ENCODE measurements around the gene NPAS2.

The NPAS2 gene

GRCh38 chr2:100940766-100941645 lies 121.1 kb downstream of the NPAS2 start:
- Histone ChIP-seq H4K20me1 (ENCODE audit: insufficient read depth, low read length, poor library complexity, severe bottlenecking) (no peaks in the 10 kb centered on the region), H3K4me3 (ENCODE audit: low read length, poor library complexity, severe bottlenecking) (no peak overlapping the region), H3K9ac (ENCODE audit: low read depth, low read length, poor library complexity, severe bottlenecking) (no peak overlapping the region), H3K27me3 (ENCODE audit: insufficient read depth, low read length, poor library complexity, severe bottlenecking) (no peaks in the 10 kb centered on the region), H3F3A (ENCODE audit: low read depth) (no peaks in the 10 kb centered on the region), H3K9me3 (ENCODE audit: insufficient read depth, low read depth, low read length) (no peaks in the 10 kb centered on the region), H3K36me3 (ENCODE audit: insufficient read depth, low read length) (no peaks in the 10 kb centered on the region), H3K9me2 (replicated peaks; ENCODE audit: low read depth, low read length) (no peaks in the 10 kb centered on the region), H3K79me2 (ENCODE audit: insufficient read depth, low read length) (no peaks in the 10 kb centered on the region), H2AFZ (ENCODE audit: low read length) (no peak overlapping the region), H3K4me2 (ENCODE audit: low read depth, low read length, poor library complexity, severe bottlenecking) (no peak overlapping the region), H3K4me1 (ENCODE audit: insufficient read depth, low read length, poor library complexity, severe bottlenecking) (no peaks in the 10 kb centered on the region)
- TF ChIP-seq CTCF (conservative IDR thresholded peaks at IDR 0.05; ENCODE audit: low read length) (no peak), EZH2phosphoT487 (IDR thresholded peaks at IDR 0.05; ENCODE audit: borderline replicate concordance) (no peak)

- no peaks in the 10 kb centered on the region for H4K20me1 ChIP-seq (ENCODE audit: insufficient read depth, low read length, poor library complexity, severe bottlenecking)
- H3K4me1 ChIP-seq (ENCODE audit: insufficient read depth, low read length, poor library complexity, severe bottlenecking), result no peaks in the 10 kb centered on the region
- H3K27me3 ChIP-seq (ENCODE audit: insufficient read depth, low read length, poor library complexity, severe bottlenecking), result no peaks in the 10 kb centered on the region
- no peaks in the 10 kb centered on the region for H3K36me3 ChIP-seq (ENCODE audit: insufficient read depth, low read length)
- H3K4me2 ChIP-seq (ENCODE audit: low read depth, low read length, poor library complexity, severe bottlenecking), result no peak overlapping the region
- no peak overlapping the region for H3K4me3 ChIP-seq (ENCODE audit: low read length, poor library complexity, severe bottlenecking)
- H3K9ac ChIP-seq (ENCODE audit: low read depth, low read length, poor library complexity, severe bottlenecking), result no peak overlapping the region
- H3K9me3 ChIP-seq (ENCODE audit: insufficient read depth, low read depth, low read length), result no peaks in the 10 kb centered on the region
- H3F3A ChIP-seq (ENCODE audit: low read depth), result no peaks in the 10 kb centered on the region
- no peaks in the 10 kb centered on the region for H3K9me2 ChIP-seq (replicated peaks; ENCODE audit: low read depth, low read length)
- H2AFZ ChIP-seq (ENCODE audit: low read length), result no peak overlapping the region
- H3K79me2 ChIP-seq (ENCODE audit: insufficient read depth, low read length), result no peaks in the 10 kb centered on the region
- TF ChIP-seq EZH2phosphoT487 (IDR thresholded peaks at IDR 0.05; ENCODE audit: borderline replicate concordance) (no peak), CTCF (conservative IDR thresholded peaks at IDR 0.05; ENCODE audit: low read length) (no peak)
Measured at GRCh38 chr2:100941646-100942240, 121.8 kb downstream of the NPAS2 start.

- no peak overlapping the region for H3K4me3 ChIP-seq (ENCODE audit: low read length, poor library complexity, severe bottlenecking)
- no peaks in the 10 kb centered on the region for H3K36me3 ChIP-seq (ENCODE audit: insufficient read depth, low read length)
- H2AFZ ChIP-seq (ENCODE audit: low read length), result no peak overlapping the region
- H3K4me1 ChIP-seq (ENCODE audit: insufficient read depth, low read length, poor library complexity, severe bottlenecking), result no peaks in the 10 kb centered on the region
- no peaks in the 10 kb centered on the region for H4K20me1 ChIP-seq (ENCODE audit: insufficient read depth, low read length, poor library complexity, severe bottlenecking)
- no peaks in the 10 kb centered on the region for H3K9me3 ChIP-seq (ENCODE audit: insufficient read depth, low read depth, low read length)
- no peaks in the 10 kb centered on the region for H3K79me2 ChIP-seq (ENCODE audit: insufficient read depth, low read length)
- H3K9ac ChIP-seq (ENCODE audit: low read depth, low read length, poor library complexity, severe bottlenecking), result no peak overlapping the region
- H3F3A ChIP-seq (ENCODE audit: low read depth), result no peaks in the 10 kb centered on the region
- H3K27me3 ChIP-seq (ENCODE audit: insufficient read depth, low read length, poor library complexity, severe bottlenecking), result no peaks in the 10 kb centered on the region
- H3K4me2 ChIP-seq (ENCODE audit: low read depth, low read length, poor library complexity, severe bottlenecking), result no peak overlapping the region
- no peaks in the 10 kb centered on the region for H3K9me2 ChIP-seq (replicated peaks; ENCODE audit: low read depth, low read length)
- no peak for TF ChIP-seq EZH2phosphoT487 (IDR thresholded peaks at IDR 0.05; ENCODE audit: borderline replicate concordance)
- TF ChIP-seq CTCF (conservative IDR thresholded peaks at IDR 0.05; ENCODE audit: low read length), result no peak
Measured at GRCh38 chr2:100944617-100945432, 124.9 kb downstream of the NPAS2 start.

Data from Loucy (cell line).